H9 (cell line): Measurements from ENCODE around the gene INTS6. TPM values are rescaled to one million over a fixed set of nuclear protein-coding genes. Genes with fewer than 3 reads are reported as not detected.

Source experiments
- DNase-seq: peaks from one replicate; pipeline ENCODE4 v3.0.0-alpha.2; 2017
- H2AFZ ChIP-seq: one replicate; pipeline ENCODE4 v1.6.1; 2013; ENCODE audit warnings: mild to moderate bottlenecking, low read length, control low read depth, moderate library complexity
- H2AK5ac ChIP-seq: 2 replicates; pipeline ENCODE4 v1.6.1; 2013; ENCODE audit warnings: low read length, control low read depth, mixed read lengths; ENCODE audit not compliant: insufficient read length
- H2BK120ac ChIP-seq: one replicate; pipeline ENCODE4 v1.6.1; 2013; ENCODE audit warnings: low read depth, mild to moderate bottlenecking, low read length, control low read depth, inconsistent platforms; ENCODE audit not compliant: poor library complexity, severe bottlenecking
- H2BK12ac ChIP-seq: 2 replicates; pipeline ENCODE4 v1.6.1; 2013; ENCODE audit warnings: low read length, control low read depth, mixed read lengths, low read depth; ENCODE audit not compliant: insufficient read length
- H2BK15ac ChIP-seq: 2 replicates; pipeline ENCODE4 v1.6.1; 2013; ENCODE audit warnings: low read depth, low read length, control low read depth
- H2BK20ac ChIP-seq: one replicate; pipeline ENCODE4 v1.6.1; 2013; ENCODE audit warnings: low read depth, mild to moderate bottlenecking, low read length, control low read depth, inconsistent platforms; ENCODE audit not compliant: poor library complexity, severe bottlenecking
- H2BK5ac ChIP-seq: 2 replicates; pipeline ENCODE4 v1.6.1; 2013; ENCODE audit warnings: low read length, control low read depth, mixed read lengths; ENCODE audit not compliant: insufficient read length
- H3K14ac ChIP-seq: 2 replicates; pipeline ENCODE4 v1.6.1; 2013; ENCODE audit warnings: low read length, control low read depth; ENCODE audit not compliant: insufficient read depth
- H3K18ac ChIP-seq: 2 replicates; pipeline ENCODE4 v1.6.1; 2013; ENCODE audit warnings: low read depth, mild to moderate bottlenecking, mixed read lengths, low read length, control low read depth; ENCODE audit not compliant: insufficient read length
- H3K23ac ChIP-seq: 2 replicates; pipeline ENCODE4 v1.6.1; 2013; ENCODE audit warnings: low read length, control low read depth, mixed read lengths, low read depth; ENCODE audit not compliant: insufficient read length
- H3K23me2 ChIP-seq: 2 replicates; pipeline ENCODE4 v1.6.1; 2013; ENCODE audit warnings: low read depth, mild to moderate bottlenecking, mixed read lengths, low read length, control low read depth; ENCODE audit not compliant: insufficient read length, poor library complexity, severe bottlenecking
- H3K27ac ChIP-seq: 2 replicates; pipeline ENCODE4 v1.5.1; 2013; ENCODE audit warnings: low read length, control low read depth, mixed read lengths, low read depth; ENCODE audit not compliant: insufficient read length
- H3K27me3 ChIP-seq: 2 replicates; pipeline ENCODE4 v1.6.1; 2013; ENCODE audit warnings: low read length, control low read depth, inconsistent platforms; ENCODE audit not compliant: insufficient read depth
- H3K4ac ChIP-seq: 2 replicates; pipeline ENCODE4 v1.6.1; 2013; ENCODE audit warnings: low read depth, mild to moderate bottlenecking, control low read depth, inconsistent platforms, low read length, moderate library complexity
- H3K4me1 ChIP-seq: 2 replicates; pipeline ENCODE4 v1.6.1; 2013; ENCODE audit warnings: low read length, control low read depth, inconsistent platforms; ENCODE audit not compliant: insufficient read depth
- H3K4me2 ChIP-seq: 2 replicates; pipeline ENCODE4 v1.6.1; 2013; ENCODE audit warnings: low read length, control low read depth, mixed read lengths; ENCODE audit not compliant: insufficient read length, insufficient read depth
- H3K56ac ChIP-seq: 2 replicates; pipeline ENCODE4 v1.6.1; 2013; ENCODE audit warnings: low read depth, mild to moderate bottlenecking, mixed read lengths, low read length, control low read depth; ENCODE audit not compliant: insufficient read length
- H3K79me1 ChIP-seq: 2 replicates; pipeline ENCODE4 v1.6.1; 2013; ENCODE audit warnings: low read depth, mild to moderate bottlenecking, moderate library complexity, low read length, control low read depth, inconsistent platforms; ENCODE audit not compliant: insufficient read depth, poor library complexity, severe bottlenecking
- H3K79me2 ChIP-seq: 2 replicates; pipeline ENCODE4 v1.6.1; 2013; ENCODE audit warnings: low read length, control low read depth, inconsistent platforms; ENCODE audit not compliant: insufficient read depth
- H3K9ac ChIP-seq: 2 replicates; pipeline ENCODE4 v1.6.1; 2013; ENCODE audit warnings: low read length, control low read depth, mixed read lengths; ENCODE audit not compliant: insufficient read length; ENCODE audit errors: extremely low read depth
- H3K9me3 ChIP-seq: one replicate; pipeline ENCODE4 v1.6.1; 2013; ENCODE audit warnings: low read depth, low read length, inconsistent platforms; ENCODE audit not compliant: control insufficient read depth
- H3T11ph ChIP-seq: one replicate; pipeline ENCODE4 v1.6.1; 2013; ENCODE audit warnings: mild to moderate bottlenecking, low read length, control low read depth, inconsistent platforms
- H4K20me1 ChIP-seq: one replicate; pipeline ENCODE4 v1.6.1; 2013; ENCODE audit not compliant: control insufficient read depth, insufficient read length, insufficient read depth
- H4K5ac ChIP-seq: 2 replicates; pipeline ENCODE4 v1.6.1; 2013; ENCODE audit warnings: low read depth, mild to moderate bottlenecking, mixed read lengths, low read length, control low read depth; ENCODE audit not compliant: insufficient read length
- H4K8ac ChIP-seq: replicated peaks from 2 replicates; pipeline ENCODE4 v1.6.1; 2013; ENCODE audit warnings: low read length, control low read depth, mixed read lengths, low read depth; ENCODE audit not compliant: insufficient read length
- H4K91ac ChIP-seq: 2 replicates; pipeline ENCODE4 v1.6.1; 2013; ENCODE audit warnings: low read depth, mild to moderate bottlenecking, moderate library complexity, mixed read lengths, low read length, control low read depth; ENCODE audit not compliant: insufficient read length
- H3K27ac Mint-ChIP-seq, 3 experiments: 2 replicates in 2 of 3; 3 replicates in 1 of 3; pipeline ENCODE4 v1.8.0; 2020 to 2021; ENCODE audit warnings: mixed read lengths in 3 of 3, mild to moderate bottlenecking in 1 of 3, moderate library complexity in 1 of 3
- H3K27me3 Mint-ChIP-seq: 2 replicates; pipeline ENCODE4 v1.8.0; 2021; ENCODE audit warnings: low read depth, mild to moderate bottlenecking, moderate library complexity, mixed read lengths
- H3K36me3 Mint-ChIP-seq, 3 experiments: 2 replicates in 2 of 3; 3 replicates in 1 of 3; pipeline ENCODE4 v1.8.0; 2020 to 2021; ENCODE audit warnings: low read depth in 3 of 3, mixed read lengths in 3 of 3; ENCODE audit not compliant: insufficient read depth in 1 of 3
- H3K4me1 Mint-ChIP-seq, 2 experiments: 2 replicates each; pipeline ENCODE4 v1.8.0; 2020; ENCODE audit warnings: mixed read lengths in 2 of 2
- H3K4me3 Mint-ChIP-seq, 2 experiments: 2 replicates in 1 of 2; 3 replicates in 1 of 2; pipeline ENCODE4 v1.8.0; 2020 to 2021; ENCODE audit warnings: mild to moderate bottlenecking in 2 of 2, mixed read lengths in 2 of 2, moderate library complexity in 1 of 2
- H3K9me3 Mint-ChIP-seq, 2 experiments: 2 replicates in 1 of 2; 3 replicates in 1 of 2; pipeline ENCODE4 v1.8.0; 2020; ENCODE audit warnings: mild to moderate bottlenecking in 2 of 2, mixed read lengths in 2 of 2, moderate library complexity in 1 of 2
- CTCF ChIP-seq: fragments of 200-600 bp; sonication (generic); conservative IDR thresholded peaks from 3 replicates; pipeline ENCODE4 v1.8.0; 2021; ENCODE audit warnings: antibody characterized with exemption, mild to moderate bottlenecking
- WGBS: extraction: QIAGEN DNeasy Blood & Tissue Kit; methylation state at CpG from one replicate; pipeline ENCODE4 v1.1.7; 2013; ENCODE audit warnings: missing lambda C conversion rate, low lambda C conversion rate, mixed read lengths; ENCODE audit not compliant: insufficient read length; ENCODE audit errors: extremely low coverage; 5-methylcytosine and 5-hydroxymethylcytosine counted together
- total RNA-seq: library from RNA; stranded (reverse); gene quantifications from 2 replicates; pipeline ENCODE4 v1.2.1, GENCODE V29; 2021

INTS6 gene
- total RNA-seq, 1 experiment from 2014 or later = 61.2 TPM

GRCh38 chr13:51417716-51418115 lies 35.1 kb downstream of the INTS6 start:
- no peak overlapping the region for H2BK120ac ChIP-seq

More at GRCh38 chr13:51417716-51418115, 35.1 kb downstream of the INTS6 start:
- no peak for DNase-seq
- Histone ChIP-seq H2AFZ (no peak overlapping the region), H3K27ac (no peak overlapping the region), H3K23me2 (no peaks in the 10 kb centered on the region), H4K20me1 (no peaks in the 10 kb centered on the region), H3K79me2 (peaks cover 8% of the 10 kb centered on the region; the same call in 1 of the 2 replicates), H4K91ac (no peak overlapping the region), H3K14ac (no peak overlapping the region), H2BK12ac (no peak overlapping the region), H3T11ph (no peak overlapping the region), H3K23ac (no peak overlapping the region), H4K8ac (no peak overlapping the region), H3K4me1 (peaks cover 4% of the 10 kb centered on the region), H2AK5ac (no peak overlapping the region), H3K56ac (no peak overlapping the region), H3K27me3 (no peaks in the 10 kb centered on the region), H2BK5ac (no peak overlapping the region), H3K18ac (no peak overlapping the region), H3K79me1 (no peaks in the 10 kb centered on the region), H3K4ac (no peak overlapping the region), H3K9ac (no peak overlapping the region), H2BK15ac (no peak overlapping the region), H4K5ac (no peak overlapping the region), H3K9me3 (peaks cover 13% of the 10 kb centered on the region), H2BK20ac (no peak overlapping the region), H3K4me2 (no peak overlapping the region)
- Mint-ChIP-seq H3K27me3 (no peaks in the 10 kb centered on the region), H3K4me1 (peaks cover 28 to 32% of the 10 kb centered on the region in 2 experiments), H3K9me3 (peaks cover 24 to 26% of the 10 kb centered on the region in 2 experiments), H3K36me3 (peaks cover 48 to 64% (median 51%) of the 10 kb centered on the region in 3 experiments), H3K27ac (no peak overlapping the region), H3K4me3 (no peak overlapping the region)
- TF ChIP-seq CTCF = no peak
- no CpG with 5 or more reads among the region's 4 CpGs for WGBS
